NCI-H345 treated with DMSO at 0.1 percent for 48 hours (cell line): ENCODE measurements around the gene TBCK.
"Not testable (repeated sequence)": the region's sequence is repeated elsewhere in the genome, so short reads cannot be mapped to it uniquely, and the experiment has no call there.

Experiments
- DNase-seq: peaks from one replicate; lab custom pipeline; 2025; ENCODE audit not compliant: unreplicated experiment; lab: John Stamatoyannopoulos, UW

Gene TBCK

GRCh38 chr4:106321814-106322213, 5.8 kb upstream of the TBCK start:
- not testable (repeated sequence) for DNase-seq

- DNase-seq: not testable (repeated sequence)
Observed at GRCh38 chr4:106321168-106321567, 5.2 kb upstream of the TBCK start.

- no peak for DNase-seq
Observed at GRCh38 chr4:106320235-106320634, 4.2 kb upstream of the TBCK start.

- DNase-seq: no peak
Observed at GRCh38 chr4:106318511-106318910, 2.5 kb upstream of the TBCK start.

GRCh38 chr4:106317815-106318214, 1.8 kb upstream of the TBCK start:
- DNase-seq: no peak

GRCh38 chr4:106316773-106317409, 882 bp upstream of the TBCK start:
- DNase-seq: no peak

- DNase-seq: peak; percentile 21
Observed at GRCh38 chr4:106315476-106315967, 487 bp downstream of the TBCK start.

- DNase-seq: no peak
Observed at GRCh38 chr4:106314960-106315359, 1.0 kb downstream of the TBCK start.

GRCh38 chr4:106312997-106313522, 2.9 kb downstream of the TBCK start:
- no peak for DNase-seq

GRCh38 chr4:106312377-106312776, 3.6 kb downstream of the TBCK start:
- no peak for DNase-seq

- no peak for DNase-seq
Observed at GRCh38 chr4:106306561-106306960, 9.4 kb downstream of the TBCK start.

- no peak for DNase-seq
Observed at GRCh38 chr4:106305435-106306055, 10.5 kb downstream of the TBCK start.

- no peak for DNase-seq
Observed at GRCh38 chr4:106304632-106305031, 11.4 kb downstream of the TBCK start.

GRCh38 chr4:106303548-106304281, 12.3 kb downstream of the TBCK start:
- no peak for DNase-seq

- no peak for DNase-seq
Observed at GRCh38 chr4:106302062-106302438, 14.0 kb downstream of the TBCK start.

- no peak for DNase-seq
Observed at GRCh38 chr4:106301393-106302061, 14.5 kb downstream of the TBCK start.

GRCh38 chr4:106299977-106300376, 16.0 kb downstream of the TBCK start:
- no peak for DNase-seq

GRCh38 chr4:106297245-106298035, 18.6 kb downstream of the TBCK start:
- no peak for DNase-seq

GRCh38 chr4:106294062-106294461, 21.9 kb downstream of the TBCK start:
- no peak for DNase-seq

GRCh38 chr4:106291678-106292077, 24.3 kb downstream of the TBCK start:
- no peak for DNase-seq

GRCh38 chr4:106289737-106290136, 26.3 kb downstream of the TBCK start:
- no peak for DNase-seq
